ENCODE data around the gene EID2. TPM values are rescaled to one million over a fixed set of nuclear protein-coding genes. Genes with fewer than 3 reads are reported as not detected.

EID2 gene
- polyA plus RNA-seq, 1 donor (not counting 4 experiments of a cell fraction or from before 2014, with no cell fraction given): 12.9 TPM

DNA sequence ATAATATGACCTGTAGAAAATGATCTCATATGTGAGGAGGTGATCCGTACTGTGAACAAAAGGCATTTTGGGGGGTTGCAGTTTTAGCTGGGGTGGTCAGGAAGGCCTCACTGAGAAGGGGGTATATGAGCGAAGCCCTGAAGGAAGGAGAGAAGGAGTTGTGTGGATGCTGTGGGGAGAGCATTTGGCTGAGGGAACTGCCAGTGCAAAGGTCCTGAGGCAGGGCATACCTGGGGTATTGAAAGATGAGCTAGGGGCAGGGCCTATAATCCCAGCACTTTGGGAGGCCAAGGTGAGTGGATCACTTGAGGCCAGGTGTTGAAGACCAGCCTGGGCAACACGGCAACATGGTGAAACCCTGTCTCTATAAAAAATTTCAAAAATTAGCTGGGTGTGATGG lies 22.5 kb downstream of the EID2 start:
- FAIRE-seq: no peak
- H3K27me3 ChIP-seq (ENCODE audit: control insufficient read depth, extremely low read depth, insufficient read depth, low read length): peaks cover 57% of the 10 kb centered on the region
- no peak for DNase-seq (ENCODE audit: low read depth, low spot score)
- no peaks in the 10 kb centered on the region for H3K36me3 ChIP-seq (ENCODE audit: control insufficient read depth in 2 of 2, extremely low read depth in 1 of 2, insufficient read depth in 2 of 2, low read length in 2 of 2)
- dilution Hi-C loops (cut with MboI; ENCODE audit: extremely low pct_ligation_motif_present, low sequenced_read_pairs): no loop called here
- H3K4me3 ChIP-seq (ENCODE audit: control insufficient read depth in 2 of 3, extremely low read depth in 1 of 3, insufficient read depth in 2 of 3, low read depth in 1 of 3, low read length in 3 of 3): no peak overlapping the region
- no peak overlapping the region for H3K4me2 ChIP-seq (ENCODE audit: control insufficient read depth, extremely low read depth, insufficient read depth, low read depth, low read length)
- peaks cover 13% of the 10 kb centered on the region for H3K4me1 ChIP-seq (ENCODE audit: control insufficient read depth, extremely low read depth, insufficient read depth, low read length)
- H3K9ac ChIP-seq (ENCODE audit: control insufficient read depth, extremely low read depth, insufficient read depth, low read length): no peak overlapping the region
- no peaks in the 10 kb centered on the region for H3K79me2 ChIP-seq (ENCODE audit: control insufficient read depth, insufficient read depth, low read length)
- H4K20me1 ChIP-seq (ENCODE audit: control insufficient read depth, extremely low read depth, insufficient read depth, low read length): no peaks in the 10 kb centered on the region
- no peaks in the 10 kb centered on the region for H3K9me1 ChIP-seq (ENCODE audit: control insufficient read depth, extremely low read depth, insufficient read depth, low read length)
- H3K9me3 ChIP-seq (ENCODE audit: control insufficient read depth, low read depth, low read length): no peaks in the 10 kb centered on the region
- no peak overlapping the region for H3K27ac ChIP-seq (ENCODE audit: control insufficient read depth, insufficient read depth, low read length)
- no peak overlapping the region for H2AFZ ChIP-seq (ENCODE audit: control insufficient read depth, low read length)
- TF ChIP-seq EZH2 (IDR thresholded peaks at IDR 0.05; ENCODE audit: low read length): no peak
- TF ChIP-seq, protein P1, sequence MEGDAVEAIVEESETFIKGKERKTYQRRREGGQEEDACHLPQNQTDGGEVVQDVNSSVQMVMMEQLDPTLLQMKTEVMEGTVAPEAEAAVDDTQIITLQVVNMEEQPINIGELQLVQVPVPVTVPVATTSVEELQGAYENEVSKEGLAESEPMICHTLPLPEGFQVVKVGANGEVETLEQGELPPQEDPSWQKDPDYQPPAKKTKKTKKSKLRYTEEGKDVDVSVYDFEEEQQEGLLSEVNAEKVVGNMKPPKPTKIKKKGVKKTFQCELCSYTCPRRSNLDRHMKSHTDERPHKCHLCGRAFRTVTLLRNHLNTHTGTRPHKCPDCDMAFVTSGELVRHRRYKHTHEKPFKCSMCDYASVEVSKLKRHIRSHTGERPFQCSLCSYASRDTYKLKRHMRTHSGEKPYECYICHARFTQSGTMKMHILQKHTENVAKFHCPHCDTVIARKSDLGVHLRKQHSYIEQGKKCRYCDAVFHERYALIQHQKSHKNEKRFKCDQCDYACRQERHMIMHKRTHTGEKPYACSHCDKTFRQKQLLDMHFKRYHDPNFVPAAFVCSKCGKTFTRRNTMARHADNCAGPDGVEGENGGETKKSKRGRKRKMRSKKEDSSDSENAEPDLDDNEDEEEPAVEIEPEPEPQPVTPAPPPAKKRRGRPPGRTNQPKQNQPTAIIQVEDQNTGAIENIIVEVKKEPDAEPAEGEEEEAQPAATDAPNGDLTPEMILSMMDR (optimal IDR thresholded peaks at IDR 0.05 in 1 of 3, IDR thresholded peaks at IDR 0.05 in 1 of 3, conservative IDR thresholded peaks at IDR 0.05 in 1 of 3; ENCODE audit: extremely low read depth in 1 of 3, insufficient read depth in 2 of 3, low read length in 3 of 3): no peak

DNA sequence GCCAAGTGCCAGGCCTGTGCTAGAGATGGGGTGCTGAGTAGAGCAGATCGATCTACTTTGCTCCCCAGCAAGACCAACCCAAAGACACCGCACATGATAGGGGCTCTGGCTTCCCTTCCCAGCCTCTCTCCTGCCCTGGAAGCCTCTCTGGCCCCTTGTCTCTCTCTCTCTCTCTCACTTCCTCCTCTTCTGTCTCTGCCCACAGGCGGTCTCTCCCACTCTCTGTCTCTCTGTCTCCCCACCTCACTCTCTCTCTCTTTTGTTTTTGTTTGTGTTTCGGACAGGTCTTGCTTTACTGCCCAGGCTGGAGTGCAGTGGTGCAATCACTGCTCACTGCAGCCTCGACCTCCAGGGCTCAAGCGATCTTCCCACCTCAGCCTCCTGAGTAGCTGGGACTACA lies 23.7 kb downstream of the EID2 start:
- H3K4me3 ChIP-seq (ENCODE audit: control insufficient read depth in 2 of 3, extremely low read depth in 1 of 3, insufficient read depth in 2 of 3, low read depth in 1 of 3, low read length in 3 of 3): no peak overlapping the region
- peaks cover 58% of the 10 kb centered on the region for H3K27me3 ChIP-seq (ENCODE audit: control insufficient read depth, extremely low read depth, insufficient read depth, low read length)
- H3K27ac ChIP-seq (ENCODE audit: control insufficient read depth, insufficient read depth, low read length): no peak overlapping the region
- dilution Hi-C loops (cut with MboI; ENCODE audit: extremely low pct_ligation_motif_present, low sequenced_read_pairs): no loop called here
- no peak overlapping the region for H3K4me2 ChIP-seq (ENCODE audit: control insufficient read depth, extremely low read depth, insufficient read depth, low read depth, low read length)
- H3K9me1 ChIP-seq (ENCODE audit: control insufficient read depth, extremely low read depth, insufficient read depth, low read length): no peaks in the 10 kb centered on the region
- DNase-seq (ENCODE audit: low read depth, low spot score): no peak
- no peak overlapping the region for H3K9ac ChIP-seq (ENCODE audit: control insufficient read depth, extremely low read depth, insufficient read depth, low read length)
- no peak for FAIRE-seq
- no peak overlapping the region for H2AFZ ChIP-seq (ENCODE audit: control insufficient read depth, low read length)
- no peaks in the 10 kb centered on the region for H3K9me3 ChIP-seq (ENCODE audit: control insufficient read depth, low read depth, low read length)
- TF ChIP-seq EZH2 (IDR thresholded peaks at IDR 0.05; ENCODE audit: low read length): peak; percentile 3
- TF ChIP-seq, protein P1 (optimal IDR thresholded peaks at IDR 0.05 in 1 of 3, IDR thresholded peaks at IDR 0.05 in 1 of 3, conservative IDR thresholded peaks at IDR 0.05 in 1 of 3; ENCODE audit: extremely low read depth in 1 of 3, insufficient read depth in 2 of 3, low read length in 3 of 3): no peak
- no peaks in the 10 kb centered on the region for H3K79me2 ChIP-seq (ENCODE audit: control insufficient read depth, insufficient read depth, low read length)
- no peaks in the 10 kb centered on the region for H4K20me1 ChIP-seq (ENCODE audit: control insufficient read depth, extremely low read depth, insufficient read depth, low read length)
- H3K36me3 ChIP-seq (ENCODE audit: control insufficient read depth in 2 of 2, extremely low read depth in 1 of 2, insufficient read depth in 2 of 2, low read length in 2 of 2): no peaks in the 10 kb centered on the region
- peaks cover 13% of the 10 kb centered on the region for H3K4me1 ChIP-seq (ENCODE audit: control insufficient read depth, extremely low read depth, insufficient read depth, low read length)
